NCI-H2081 (cell line): ENCODE results near the gene TSPAN5.
"Not testable (repeated sequence)": the region's sequence is repeated elsewhere in the genome, so short reads cannot be mapped to it uniquely, and the experiment has no call there.

Experiments used
- DNase-seq, 2 experiments: peaks; one replicate each; lab custom pipeline; 2025; lab: John Stamatoyannopoulos, UW

The TSPAN5 gene

GRCh38 chr4:98546910-98547594 is 111.4 kb downstream of the TSPAN5 start:
- no peak for DNase-seq

- DNase-seq = no peak
These were observed 113.5 kb downstream of the TSPAN5 start for GRCh38 chr4:98544818-98545414.

GRCh38 chr4:98544141-98544817 is 114.1 kb downstream of the TSPAN5 start:
- no peak for DNase-seq

GRCh38 chr4:98542011-98542410 is 116.4 kb downstream of the TSPAN5 start:
- no peak for DNase-seq

GRCh38 chr4:98540803-98541202 is 117.6 kb downstream of the TSPAN5 start:
- no peak for DNase-seq

GRCh38 chr4:98539741-98540140 is 118.7 kb downstream of the TSPAN5 start:
- DNase-seq = no peak

- DNase-seq = no peak
These were observed 119.1 kb downstream of the TSPAN5 start for GRCh38 chr4:98539299-98539698.

GRCh38 chr4:98536631-98537030 is 121.8 kb downstream of the TSPAN5 start:
- DNase-seq = no peak

- DNase-seq = not testable (repeated sequence)
These were observed 124.3 kb downstream of the TSPAN5 start for GRCh38 chr4:98534146-98534545.

- no peak for DNase-seq
These were observed 127.8 kb downstream of the TSPAN5 start for GRCh38 chr4:98530572-98530971.

- no peak for DNase-seq
These were observed 128.3 kb downstream of the TSPAN5 start for GRCh38 chr4:98529970-98530569.

- DNase-seq = no peak
These were observed 129.5 kb downstream of the TSPAN5 start for GRCh38 chr4:98528882-98529281.

- no peak for DNase-seq
These were observed 130.7 kb downstream of the TSPAN5 start for GRCh38 chr4:98527534-98528269.

GRCh38 chr4:98524230-98524629 is 134.2 kb downstream of the TSPAN5 start:
- DNase-seq = no peak

GRCh38 chr4:98522636-98523395 is 135.6 kb downstream of the TSPAN5 start:
- no peak for DNase-seq

- no peak for DNase-seq
These were observed 136.3 kb downstream of the TSPAN5 start for GRCh38 chr4:98522062-98522461.

- DNase-seq = no peak
These were observed 136.9 kb downstream of the TSPAN5 start for GRCh38 chr4:98521486-98521885.

- DNase-seq = no peak
These were observed 139.0 kb downstream of the TSPAN5 start for GRCh38 chr4:98519268-98519977.

- no peak for DNase-seq
These were observed 139.7 kb downstream of the TSPAN5 start for GRCh38 chr4:98518559-98519267.
